PC-9 (cell line): ENCODE measurements around the gene LBH.

Experiments used
- CTCF ChIP-seq: fragments of 200-600 bp; sonication (generic); conservative IDR thresholded peaks from 2 replicates; pipeline ENCODE4 v1.6.1; 2017; ENCODE audit warnings: mixed run types, antibody characterized with exemption, mild to moderate bottlenecking, moderate library complexity
- EZH2 ChIP-seq: fragments of 200-600 bp; sonication (generic); IDR thresholded peaks from 2 replicates; pipeline ENCODE4 v1.8.0; 2017; ENCODE audit warnings: antibody characterized with exemption, low read depth

- TF ChIP-seq CTCF (no peak), EZH2 (no peak)
Measured at GRCh38 chr2:30234180-30234971, 3.0 kb downstream of the LBH start.
